ENCODE data around the gene TRIM7. TPM values are rescaled to one million over a fixed set of nuclear protein-coding genes. Genes with fewer than 3 reads are reported as not detected.
"Not testable (repeated sequence)": the region's sequence is repeated elsewhere in the genome, so short reads cannot be mapped to it uniquely, and the experiment has no call there.

Gene TRIM7
- total RNA-seq, 1 donor from 2014 or later, result 16.9 TPM

- no peak for DNase-seq (ENCODE audit: low read depth, low spot score)
Observed at GRCh38 chr5:181193656-181194055, 11.3 kb downstream of the TRIM7 start.

- DNase-seq (ENCODE audit: low read depth, low spot score), result no peak
Observed at GRCh38 chr5:181192337-181193046, 12.5 kb downstream of the TRIM7 start.

DNA sequence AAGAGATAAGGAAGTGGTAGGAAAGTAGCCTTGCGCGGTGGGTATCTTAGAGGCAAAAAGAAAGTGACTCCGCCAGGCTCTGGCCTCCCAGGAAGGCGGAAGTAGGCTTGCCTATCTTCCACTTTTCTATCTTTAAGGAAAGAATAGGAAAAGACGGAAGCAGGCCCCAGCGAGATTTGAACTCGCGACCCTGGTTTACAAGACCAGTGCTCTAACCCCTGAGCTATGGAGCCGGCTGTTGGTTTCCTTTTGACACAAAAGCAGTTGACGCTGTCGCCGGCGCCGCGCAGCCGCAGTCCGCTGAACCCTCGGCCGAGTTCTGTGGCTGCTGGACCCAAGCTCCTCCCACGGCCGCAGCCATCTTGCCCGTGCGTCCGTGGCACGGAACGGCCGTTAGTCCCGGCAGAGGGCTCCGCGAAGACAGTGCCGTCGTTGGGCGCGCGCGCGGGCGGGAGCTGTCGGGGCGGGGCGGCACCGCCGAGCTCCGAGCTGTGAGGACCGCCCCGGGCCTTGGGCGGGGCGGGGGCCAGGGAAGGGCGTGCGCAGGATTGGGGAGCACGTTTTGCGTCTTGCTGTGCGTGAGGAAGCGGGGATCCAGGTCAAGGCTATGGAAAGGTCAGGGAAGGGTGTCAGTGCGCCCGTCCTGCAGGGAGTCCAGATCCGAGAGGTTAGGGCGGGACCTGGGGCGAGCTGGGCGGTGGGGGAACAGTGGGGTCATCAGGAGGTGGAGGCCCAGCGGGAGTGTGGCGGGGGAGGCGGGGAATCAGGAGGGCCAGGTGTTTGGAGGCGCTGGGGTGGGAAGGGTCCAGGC, 13.3 kb downstream of the TRIM7 start:
- DNase-seq (ENCODE audit: low read depth, low spot score), result peak; percentile 76

DNA sequence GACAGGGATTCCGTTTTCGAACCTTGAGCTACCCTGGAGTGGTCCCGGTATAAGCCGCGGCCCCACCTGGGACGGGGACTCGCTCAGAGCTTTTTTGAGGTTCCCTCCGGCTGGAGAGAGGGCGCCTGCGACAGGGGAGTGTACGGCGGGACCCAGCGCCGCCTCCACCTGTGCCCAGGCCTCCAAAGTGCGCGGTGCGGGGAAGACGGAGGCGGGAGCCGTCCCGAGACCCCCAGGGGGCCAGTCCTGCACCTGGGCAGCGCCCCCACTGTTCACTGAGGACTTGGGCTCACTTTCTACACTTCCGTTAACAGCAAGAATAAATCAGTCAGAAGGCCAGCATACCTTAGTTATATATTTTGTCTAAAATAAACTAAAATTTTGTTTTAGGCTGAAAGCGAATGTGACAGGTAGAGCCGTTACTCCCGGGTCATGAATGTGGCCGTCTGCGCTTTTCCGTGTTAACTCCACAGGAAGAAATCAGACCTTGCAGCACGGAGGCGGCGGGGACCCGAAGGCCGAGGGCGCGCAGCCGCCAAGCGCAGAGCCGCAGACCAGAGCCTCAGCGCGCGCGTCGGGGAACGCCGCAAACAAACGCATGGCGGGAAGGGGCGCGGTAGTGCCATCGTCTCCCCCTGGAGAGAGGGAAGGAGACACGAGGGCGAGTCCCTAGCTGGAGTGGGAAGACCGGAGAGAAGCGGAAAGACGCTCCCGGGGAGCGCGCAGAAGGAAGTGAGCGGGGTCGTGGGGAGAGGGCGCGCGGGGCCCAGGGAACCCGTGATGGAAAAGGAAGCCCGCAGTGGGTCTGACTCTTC, 14.1 kb downstream of the TRIM7 start:
- DNase-seq (ENCODE audit: low read depth, low spot score), result no peak

DNA sequence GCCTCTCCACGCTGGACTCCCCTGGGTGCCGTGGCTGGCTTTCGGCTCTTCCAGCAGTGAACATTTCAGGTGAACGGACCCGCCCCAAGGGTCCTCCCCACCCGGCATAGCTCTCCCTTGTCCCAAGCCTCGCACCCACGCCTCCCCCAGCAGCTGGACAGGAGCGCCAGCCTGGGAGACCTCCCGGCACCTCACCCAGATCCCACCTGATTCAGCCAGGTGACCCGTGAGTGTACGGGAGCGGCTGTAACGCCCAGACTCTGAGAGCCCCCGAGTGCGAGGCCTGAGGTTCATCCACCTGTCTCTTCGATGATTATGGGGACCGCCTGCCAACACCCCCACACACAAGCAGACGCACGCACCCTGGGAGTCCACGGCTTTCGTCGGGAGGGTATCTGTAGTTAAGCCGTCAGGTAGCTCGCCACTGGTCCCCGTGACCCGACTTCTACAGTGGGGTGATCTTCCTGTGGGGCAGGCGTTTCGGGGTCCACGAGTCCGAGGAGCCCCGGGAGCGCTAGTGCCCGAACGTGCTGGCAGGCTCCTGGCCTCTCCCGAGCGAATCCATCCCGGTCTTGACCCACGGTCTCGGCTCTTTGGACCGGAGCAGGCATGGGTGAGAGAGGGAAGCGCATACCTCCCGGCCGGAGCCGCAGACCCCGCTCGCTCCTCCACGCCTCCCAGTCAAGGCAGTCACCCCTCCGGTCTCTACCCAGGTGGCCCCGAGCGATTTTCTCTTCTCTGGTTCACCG, 14.9 kb downstream of the TRIM7 start:
- DNase-seq (ENCODE audit: low read depth, low spot score), result no peak

- DNase-seq (ENCODE audit: low read depth, low spot score), result no peak
Observed at GRCh38 chr5:181189363-181189961, 15.5 kb downstream of the TRIM7 start.

DNA sequence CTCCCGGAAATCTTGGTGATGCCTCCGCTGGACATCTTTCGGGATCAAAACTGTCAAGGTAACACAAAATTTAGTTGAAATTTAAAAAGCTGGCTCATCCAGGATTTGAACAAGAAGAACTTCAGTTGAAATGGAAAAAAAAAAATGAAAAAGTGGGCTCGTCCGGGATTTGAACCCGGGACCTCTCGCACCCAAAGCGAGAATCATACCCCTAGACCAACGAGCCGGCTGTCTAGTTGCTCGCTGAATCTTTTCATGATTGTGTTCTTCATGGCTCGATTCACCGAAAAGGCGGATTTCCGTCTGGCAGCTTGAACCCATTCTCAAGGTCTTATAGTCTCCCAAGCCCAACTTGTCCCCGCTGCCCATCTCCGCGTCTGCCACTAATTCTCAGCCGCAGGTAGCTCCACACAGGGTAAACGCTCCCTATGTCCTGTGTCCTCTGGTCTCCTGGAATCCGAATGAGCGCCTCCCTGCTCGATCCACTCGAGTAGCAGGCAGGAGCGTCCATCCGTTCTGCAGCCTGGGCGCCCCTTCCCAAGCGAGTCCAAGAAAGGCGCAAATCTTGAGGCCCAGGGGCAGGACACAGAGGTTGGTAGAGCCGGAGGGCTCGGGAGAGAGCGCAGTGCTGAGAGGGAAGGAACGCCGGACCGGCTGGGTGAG, 16.2 kb downstream of the TRIM7 start:
- no peak for DNase-seq (ENCODE audit: low read depth, low spot score)

- no peak for DNase-seq (ENCODE audit: low read depth, low spot score)
Observed at GRCh38 chr5:181187500-181188213, 17.3 kb downstream of the TRIM7 start.

DNA sequence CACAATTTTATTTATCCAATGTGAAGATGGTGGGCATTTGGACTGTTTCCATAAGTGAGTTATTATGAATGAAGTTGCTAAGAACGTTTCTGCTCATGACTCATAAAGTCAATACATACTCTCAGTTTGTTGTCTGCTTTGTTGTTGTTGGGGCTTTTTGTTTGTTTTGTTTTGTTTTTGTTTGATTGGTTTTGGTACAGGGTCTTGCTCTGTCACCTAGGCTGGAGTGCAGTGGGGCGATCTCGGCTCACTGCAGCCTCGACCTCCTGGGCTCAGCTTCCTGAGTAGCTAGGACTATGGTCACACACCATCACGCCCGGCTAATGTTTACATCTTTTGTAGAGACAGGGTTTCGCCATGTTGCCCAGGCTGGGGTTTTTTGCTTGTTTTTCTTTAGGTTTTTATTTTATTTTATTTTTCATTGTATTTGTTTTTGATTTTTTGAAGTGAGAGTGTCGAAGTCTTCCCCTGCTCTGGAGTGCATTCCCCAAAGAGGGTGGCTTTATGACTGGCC, 18.0 kb downstream of the TRIM7 start:
- no peak for DNase-seq (ENCODE audit: low read depth, low spot score)

GRCh38 chr5:181186022-181186421, 19.0 kb downstream of the TRIM7 start:
- no peak for DNase-seq (ENCODE audit: low read depth, low spot score)

DNA sequence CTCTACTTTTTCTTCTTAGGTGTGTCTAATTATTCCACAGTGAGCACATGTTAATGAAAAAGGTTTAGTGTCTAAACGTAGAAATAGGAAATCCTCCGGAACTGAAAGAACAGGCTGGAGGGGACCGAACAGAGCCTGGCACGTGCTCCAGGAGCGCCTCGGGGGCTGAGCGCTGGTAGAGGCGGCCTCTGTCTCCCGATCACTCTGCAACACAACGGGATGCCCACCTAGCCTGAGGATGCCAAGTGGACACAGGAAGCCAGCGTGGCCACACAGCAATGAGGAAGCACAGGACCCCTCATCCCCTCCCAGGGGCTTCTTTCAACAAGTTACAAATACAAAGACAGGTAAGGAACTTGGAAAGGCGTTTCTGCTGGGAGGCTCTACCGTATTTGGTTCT, 19.4 kb downstream of the TRIM7 start:
- no peak for DNase-seq (ENCODE audit: low read depth, low spot score)

DNA sequence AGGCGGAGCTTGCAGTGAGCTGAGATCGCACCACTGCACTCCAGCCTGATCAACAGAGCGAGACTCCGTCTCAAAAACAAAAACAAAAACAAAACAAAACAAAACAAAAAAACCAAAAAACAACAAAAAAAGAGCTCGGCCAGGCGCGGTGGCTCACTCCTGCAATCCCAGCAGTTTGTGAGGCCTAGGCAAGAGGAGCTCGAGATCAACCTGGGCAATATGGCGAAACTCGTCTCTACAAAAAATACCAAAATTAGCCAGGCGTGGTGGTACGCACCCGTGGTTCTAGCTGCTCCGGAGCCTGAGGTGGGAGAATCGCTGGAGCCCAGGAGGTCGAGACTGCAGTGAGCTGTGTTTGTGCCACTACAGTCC, 20.2 kb downstream of the TRIM7 start:
- no peak for DNase-seq (ENCODE audit: low read depth, low spot score)

GRCh38 chr5:181182651-181183050, 22.3 kb downstream of the TRIM7 start:
- DNase-seq (ENCODE audit: low read depth, low spot score), result no peak

DNA sequence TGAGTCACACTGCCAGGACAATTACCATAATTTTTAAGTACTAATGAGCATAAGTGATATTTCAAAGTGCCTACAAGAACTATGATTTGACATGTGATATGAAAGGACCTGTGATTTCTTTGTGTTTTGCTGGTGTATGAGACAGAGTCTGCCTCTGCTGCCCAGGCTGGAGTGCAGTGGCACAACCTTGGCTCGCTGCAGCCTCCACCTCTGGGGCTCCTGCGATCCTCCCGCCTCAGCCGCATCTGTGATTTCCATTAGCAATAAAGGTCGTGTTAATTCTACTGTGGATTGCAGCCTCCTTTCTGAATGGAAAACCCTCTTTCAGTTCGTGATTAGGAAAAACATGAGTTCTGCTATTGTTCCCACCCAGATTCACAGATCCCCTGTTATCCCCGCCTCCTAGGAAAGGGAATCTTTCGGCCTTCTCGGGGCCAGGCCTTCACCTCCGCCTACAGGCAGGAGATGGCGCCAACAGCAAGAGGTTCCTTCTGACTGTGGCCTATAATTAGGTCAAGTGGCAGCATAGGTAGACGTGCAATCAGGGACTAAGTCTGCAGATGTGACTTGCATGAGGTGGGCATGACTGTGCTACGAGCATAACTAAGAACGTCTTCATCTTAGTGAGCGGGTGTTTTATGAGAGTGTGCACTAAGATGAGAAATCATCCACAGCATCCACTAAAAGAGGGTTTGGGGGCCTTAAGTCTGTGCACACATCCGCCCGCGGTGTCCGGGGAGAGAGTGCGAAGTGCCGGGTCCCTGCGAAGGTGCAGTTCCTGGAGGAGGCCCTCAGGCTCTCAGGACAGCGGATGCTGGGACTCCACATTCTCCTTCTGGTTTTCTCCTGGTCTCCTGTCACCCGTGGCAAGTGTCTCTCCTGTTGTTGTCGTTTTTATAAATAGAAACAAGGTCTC, 23.1 kb downstream of the TRIM7 start:
- DNase-seq (ENCODE audit: low read depth, low spot score), result no peak

DNA sequence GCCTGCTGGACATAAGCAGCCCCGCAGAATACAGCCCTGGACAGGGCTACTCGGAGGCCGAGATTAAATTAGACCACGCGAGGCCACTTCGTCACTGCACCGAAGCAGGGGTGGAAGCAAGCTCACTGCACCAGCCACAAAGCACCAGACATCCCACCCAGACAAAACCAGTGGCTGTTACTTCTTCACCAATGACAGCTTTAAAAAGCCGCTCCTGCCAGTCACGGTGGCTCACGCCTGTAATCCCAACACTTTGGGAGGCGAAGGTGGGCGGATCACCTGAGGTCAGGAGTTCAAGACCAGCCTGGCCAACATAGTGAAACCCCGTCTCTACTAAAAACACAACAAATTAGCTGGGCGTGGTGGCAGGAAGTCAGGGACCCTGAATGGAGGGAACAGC, 27.4 kb downstream of the TRIM7 start:
- DNase-seq (ENCODE audit: low read depth, low spot score), result not testable (repeated sequence)

DNA sequence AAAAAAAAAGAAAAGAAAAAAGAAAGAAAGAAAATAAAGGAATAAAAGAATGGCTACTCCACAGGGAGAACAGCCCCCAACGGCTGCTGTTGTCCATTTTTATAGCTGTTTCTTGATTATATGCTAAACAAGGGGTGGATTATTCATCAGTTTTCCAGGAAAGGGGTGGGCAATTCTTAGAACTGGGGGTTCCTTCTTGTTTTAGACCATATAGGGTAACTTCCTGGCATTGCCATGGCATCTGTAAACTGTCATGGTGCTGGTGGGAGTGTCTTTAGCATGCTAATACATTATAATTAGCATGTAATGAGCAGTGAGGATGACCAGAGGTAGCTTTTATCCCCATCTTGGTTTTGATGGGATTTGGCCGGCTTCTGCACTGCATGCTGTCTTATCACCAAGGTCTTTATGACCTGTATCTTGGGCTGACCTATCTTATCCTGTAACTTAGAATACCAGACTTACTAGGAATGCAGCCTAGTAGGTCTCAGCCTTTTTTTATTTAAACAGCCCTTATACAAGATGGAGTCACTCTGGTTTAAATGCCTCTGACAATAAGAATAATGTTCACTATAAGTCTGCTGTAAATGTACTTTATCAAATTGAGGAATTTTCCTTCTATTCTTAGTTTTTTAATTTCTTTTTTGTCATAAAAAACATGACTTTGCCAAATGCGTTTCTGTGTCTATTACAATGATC, 28.6 kb downstream of the TRIM7 start:
- DNase-seq (ENCODE audit: low read depth, low spot score), result no peak

- no peak for DNase-seq (ENCODE audit: low read depth, low spot score)
Observed at GRCh38 chr5:181173420-181174342, 31.3 kb downstream of the TRIM7 start.

All from pulmonary artery endothelial cell (primary cell).